ENCODE data around the gene TARS3.
"Not testable (repeated sequence)": the region's sequence is repeated elsewhere in the genome, so short reads cannot be mapped to it uniquely, and the experiment has no call there.

Gene TARS3

DNA sequence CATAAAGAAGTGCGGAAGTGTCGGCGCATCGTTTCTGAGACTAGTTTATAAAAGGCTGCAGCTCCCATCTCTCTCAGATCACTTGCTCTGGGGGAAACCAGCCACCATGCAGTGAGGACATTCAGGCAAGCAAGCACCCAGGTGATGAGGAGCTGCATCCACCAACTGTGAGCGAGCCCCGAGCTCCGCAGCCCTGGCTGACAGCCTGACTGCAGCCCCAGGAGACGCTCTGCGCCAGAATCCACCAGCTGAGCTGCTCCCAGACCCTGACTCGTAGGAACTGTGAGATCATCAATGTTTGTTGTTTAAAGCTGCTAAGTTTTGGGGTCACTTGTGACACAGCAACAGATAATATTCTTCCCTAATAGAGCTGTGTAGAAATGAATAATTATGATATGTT lies 67.1 kb downstream of the TARS3 start:
- DNase-seq (ENCODE audit: low read depth in 1 of 2, low spot score in 1 of 2) = no peak

GRCh38 chr15:101654624-101655337 lies 69.5 kb downstream of the TARS3 start:
- not testable (repeated sequence) for DNase-seq (ENCODE audit: low read depth in 1 of 2, low spot score in 1 of 2)

- DNase-seq (ENCODE audit: low read depth in 1 of 2, low spot score in 1 of 2) = no peak
These were observed 70.1 kb downstream of the TARS3 start for GRCh38 chr15:101654171-101654570.

DNA sequence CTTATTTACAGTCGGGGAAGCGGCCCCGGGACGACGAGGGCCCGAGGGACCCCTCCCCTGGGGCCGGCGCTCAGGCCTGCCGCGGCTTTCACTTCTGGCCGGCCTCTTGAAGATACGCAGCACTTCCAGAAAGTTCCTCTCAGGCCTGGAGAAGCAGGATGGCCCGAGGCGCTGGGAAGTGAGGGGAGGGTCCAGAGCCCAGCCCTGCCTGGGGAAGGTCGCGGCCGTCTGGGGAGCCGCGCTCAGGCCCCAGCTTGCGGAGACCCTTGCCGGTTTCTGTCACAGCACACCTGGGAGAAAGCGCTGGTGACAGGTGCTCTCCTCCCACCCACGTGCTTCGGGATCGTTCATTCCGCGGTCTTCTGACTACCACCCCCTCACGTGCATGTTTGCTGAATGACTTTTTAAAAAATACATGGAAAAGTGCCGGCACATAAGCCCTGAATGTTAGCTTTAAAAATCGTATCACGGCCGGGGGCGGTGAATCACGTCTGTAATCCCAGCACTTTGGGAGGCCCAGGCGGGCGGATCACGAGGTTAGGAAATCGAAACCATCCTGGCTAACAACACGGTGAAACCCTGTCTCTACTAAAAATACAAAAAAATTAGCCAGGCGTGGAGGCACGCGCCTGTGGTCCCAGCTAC lies 71.4 kb downstream of the TARS3 start:
- peak in 1 of 2 donors; percentile 3 for DNase-seq (ENCODE audit: low read depth in 1 of 2, low spot score in 1 of 2)

GRCh38 chr15:101652098-101652785 lies 72.0 kb downstream of the TARS3 start, which contains the start of gene TM2D3:
Gene TM2D3, minus strand, starts transcription at chr15:101652381. Its CDS starts 20 bp downstream, at chr15:101652361.
- DNase-seq (ENCODE audit: low read depth in 1 of 2, low spot score in 1 of 2) = peak; percentile 87 to 89

- no peak for DNase-seq (ENCODE audit: low read depth in 1 of 2, low spot score in 1 of 2)
These were observed 72.6 kb downstream of the TARS3 start for GRCh38 chr15:101651554-101652097.

GRCh38 chr15:101650145-101650544 lies 74.1 kb downstream of the TARS3 start:
- DNase-seq (ENCODE audit: low read depth in 1 of 2, low spot score in 1 of 2) = no peak

DNA sequence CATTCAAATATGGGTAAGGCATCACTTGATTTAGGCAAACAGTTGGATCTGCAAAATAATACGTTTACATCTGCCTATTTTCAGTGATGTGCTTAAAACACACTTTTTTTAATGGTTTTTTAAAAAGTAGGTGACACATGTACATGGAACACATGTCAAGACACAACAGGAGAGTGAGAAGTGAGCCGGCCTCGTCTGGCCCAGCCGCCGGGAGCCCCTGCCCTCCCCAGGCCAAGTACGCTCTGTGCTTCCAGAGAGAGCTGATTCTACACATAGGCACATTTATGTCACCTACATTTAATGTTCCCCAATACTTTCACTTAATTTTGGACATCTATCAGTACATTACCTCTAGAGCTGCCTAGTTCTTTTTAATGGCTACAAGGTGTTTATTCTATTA lies 75.9 kb downstream of the TARS3 start:
- DNase-seq (ENCODE audit: low read depth in 1 of 2, low spot score in 1 of 2) = no peak

- no peak for DNase-seq (ENCODE audit: low read depth in 1 of 2, low spot score in 1 of 2)
These were observed 77.0 kb downstream of the TARS3 start for GRCh38 chr15:101647251-101647650.

DNA sequence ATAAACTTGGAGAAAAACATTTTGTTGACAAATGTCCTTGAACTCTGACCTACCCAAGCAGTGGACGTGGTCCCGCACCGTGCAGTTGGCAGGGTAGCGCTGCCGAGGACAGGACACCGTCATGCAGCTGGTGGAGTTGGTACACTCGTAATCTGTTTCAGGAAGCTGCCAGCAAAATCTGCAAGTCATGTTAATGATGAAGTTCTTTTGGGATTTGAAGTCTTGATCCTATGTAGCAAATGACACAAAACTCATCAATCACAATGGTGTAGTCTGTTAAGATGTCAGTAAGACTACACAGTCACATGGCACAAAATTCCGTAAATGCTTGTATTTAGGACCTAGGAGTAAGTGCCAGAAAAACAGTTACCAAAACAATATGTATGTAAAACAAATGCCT lies 77.6 kb downstream of the TARS3 start:
- no peak for DNase-seq (ENCODE audit: low read depth in 1 of 2, low spot score in 1 of 2)

GRCh38 chr15:101642361-101642760 lies 81.9 kb downstream of the TARS3 start:
- DNase-seq (ENCODE audit: low read depth in 1 of 2, low spot score in 1 of 2) = no peak

GRCh38 chr15:101641894-101642293 lies 82.4 kb downstream of the TARS3 start:
- no peak for DNase-seq (ENCODE audit: low read depth in 1 of 2, low spot score in 1 of 2)

GRCh38 chr15:101641129-101641764 lies 83.0 kb downstream of the TARS3 start:
- peak; percentile 48 to 52 for DNase-seq (ENCODE audit: low read depth in 1 of 2, low spot score in 1 of 2)

DNA sequence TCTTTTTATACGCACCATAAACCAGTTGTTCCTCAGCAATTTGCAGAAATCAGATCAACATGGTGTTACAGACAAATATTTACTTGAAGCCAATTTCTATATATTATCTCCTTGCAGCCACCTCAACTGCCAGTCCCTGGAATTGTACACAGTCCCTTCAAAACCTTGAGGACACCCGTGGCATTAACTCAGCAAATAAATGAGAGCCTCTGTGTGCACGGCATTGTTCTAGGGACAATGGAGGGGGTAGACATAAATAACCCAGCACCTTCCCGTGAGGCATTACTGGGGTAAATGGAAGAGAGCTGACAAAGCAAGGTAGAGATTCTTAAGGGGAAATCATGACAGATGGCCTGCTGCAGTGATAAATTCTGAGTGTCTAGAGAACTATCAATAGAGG lies 84.6 kb downstream of the TARS3 start:
- DNase-seq (ENCODE audit: low read depth in 1 of 2, low spot score in 1 of 2) = no peak

- DNase-seq (ENCODE audit: low read depth in 1 of 2, low spot score in 1 of 2) = no peak
These were observed 86.4 kb downstream of the TARS3 start for GRCh38 chr15:101637919-101638318.

DNA sequence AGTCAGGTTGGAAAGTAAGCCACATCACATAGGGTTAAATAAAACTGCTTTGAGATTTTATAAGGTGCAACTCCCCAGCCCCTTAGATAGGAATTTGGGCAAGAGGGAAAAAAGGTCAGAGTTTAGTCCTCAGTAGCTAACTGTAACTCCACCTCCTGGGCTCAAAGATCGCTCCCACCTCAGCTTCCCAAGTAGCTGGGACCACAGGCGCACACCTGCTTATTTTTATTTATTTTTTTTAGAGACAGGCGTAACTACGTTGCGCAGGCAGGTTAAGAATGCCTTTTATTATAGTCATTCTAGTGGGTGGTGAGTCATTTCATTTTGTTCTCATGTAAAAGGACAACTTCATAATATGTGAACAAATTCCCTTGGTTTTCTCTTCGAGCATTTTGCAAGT lies 86.8 kb downstream of the TARS3 start:
- no peak for DNase-seq (ENCODE audit: low read depth in 1 of 2, low spot score in 1 of 2)

GRCh38 chr15:101637038-101637437 lies 87.2 kb downstream of the TARS3 start:
- DNase-seq (ENCODE audit: low read depth in 1 of 2, low spot score in 1 of 2) = no peak

GRCh38 chr15:101635944-101636727 lies 88.1 kb downstream of the TARS3 start:
- no peak for DNase-seq (ENCODE audit: low read depth in 1 of 2, low spot score in 1 of 2)

GRCh38 chr15:101633356-101633755 lies 90.9 kb downstream of the TARS3 start:
- no peak for DNase-seq (ENCODE audit: low read depth in 1 of 2, low spot score in 1 of 2)

GRCh38 chr15:101626729-101627128 lies 97.5 kb downstream of the TARS3 start:
- not testable (repeated sequence) for DNase-seq (ENCODE audit: low read depth in 1 of 2, low spot score in 1 of 2)

DNA sequence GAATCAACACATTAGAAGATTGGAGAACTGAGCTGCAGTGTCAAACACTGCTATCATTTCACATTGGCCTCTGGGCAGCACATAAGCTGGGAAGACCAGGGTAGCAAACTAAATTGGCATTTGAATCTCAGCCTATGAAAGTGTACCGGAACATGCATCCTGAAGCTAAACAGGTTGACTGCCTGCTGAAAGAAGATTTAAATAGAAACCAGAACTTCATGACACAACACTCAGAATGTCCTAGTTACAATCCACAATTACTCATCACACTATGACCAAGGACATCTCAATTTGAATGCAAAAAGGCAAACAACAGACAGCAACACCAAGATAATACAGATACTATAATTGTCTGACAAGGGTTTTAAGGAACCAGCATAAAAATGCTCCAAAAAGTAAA lies 98.3 kb downstream of the TARS3 start:
- DNase-seq (ENCODE audit: low read depth in 1 of 2, low spot score in 1 of 2) = no peak
